Activated naive CD4-positive, alpha-beta T cell treated with anti-CD3 and anti-CD28 coated beads, Interleukin-2, amount 50 U/mL, for 72 hours (primary cell): ENCODE results near the gene M1AP. TPM values are rescaled to one million over a fixed set of nuclear protein-coding genes. Genes with fewer than 3 reads are reported as not detected.

Experiments used
- ATAC-seq, 2 donors: fragments of 150-1000 bp; cut with Tn5 transposase; 2 replicates each; pipeline ENCODE4 v1.10.0; 2021; ENCODE audit warnings: mild to moderate bottlenecking in 2 of 2, moderate library complexity in 2 of 2
- DNase-seq, 2 donors: peaks; one replicate each; pipeline ENCODE4 v3.0.0; 2021 to 2022; ENCODE audit warnings: low spot score in 2 of 2
- H3K27ac Mint-ChIP-seq, 2 donors: one replicate each; pipeline ENCODE4 v1.8.0; 2022; ENCODE audit warnings: mild to moderate bottlenecking in 2 of 2, mixed read lengths in 2 of 2
- H3K36me3 Mint-ChIP-seq, 2 donors: one replicate each; pipeline ENCODE4 v1.8.0; 2022; ENCODE audit warnings: mixed read lengths in 2 of 2
- H3K9me3 Mint-ChIP-seq, 2 donors: one replicate each; pipeline ENCODE4 v1.8.0; 2022; ENCODE audit warnings: mixed read lengths in 2 of 2
- total RNA-seq, 2 donors: library from RNA; stranded (reverse); gene quantifications; one replicate each; pipeline ENCODE4 v1.2.3, GENCODE V29; 2022

M1AP gene
- total RNA-seq, 2 donors from 2014 or later: not detected

DNA sequence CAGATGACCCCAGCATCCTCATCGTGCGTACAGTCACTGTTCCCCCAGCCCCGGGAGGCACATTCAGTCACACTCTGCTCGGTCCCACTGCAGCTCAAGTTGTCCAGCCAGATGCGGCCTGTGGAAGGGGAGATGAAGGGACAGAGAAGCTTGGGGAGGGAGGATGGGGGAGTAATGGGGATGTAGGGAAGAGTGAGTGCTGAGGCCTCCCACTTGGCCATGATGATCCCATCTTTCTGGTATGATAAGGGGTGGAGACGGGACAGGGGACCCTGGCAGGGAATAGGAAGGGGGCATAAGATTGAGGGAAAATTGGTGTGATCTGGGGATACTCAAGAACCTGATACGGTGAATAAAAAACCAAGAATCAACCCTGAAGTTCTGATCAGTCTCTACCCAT is 97.9 kb downstream of the M1AP start:
- Mint-ChIP-seq H3K36me3 (peaks cover 0 to 12% of the 10 kb centered on the region in 2 donors), H3K9me3 (no peaks in the 10 kb centered on the region), H3K27ac (no peak overlapping the region)
- ATAC-seq (no peak), DNase-seq (no peak)

DNA sequence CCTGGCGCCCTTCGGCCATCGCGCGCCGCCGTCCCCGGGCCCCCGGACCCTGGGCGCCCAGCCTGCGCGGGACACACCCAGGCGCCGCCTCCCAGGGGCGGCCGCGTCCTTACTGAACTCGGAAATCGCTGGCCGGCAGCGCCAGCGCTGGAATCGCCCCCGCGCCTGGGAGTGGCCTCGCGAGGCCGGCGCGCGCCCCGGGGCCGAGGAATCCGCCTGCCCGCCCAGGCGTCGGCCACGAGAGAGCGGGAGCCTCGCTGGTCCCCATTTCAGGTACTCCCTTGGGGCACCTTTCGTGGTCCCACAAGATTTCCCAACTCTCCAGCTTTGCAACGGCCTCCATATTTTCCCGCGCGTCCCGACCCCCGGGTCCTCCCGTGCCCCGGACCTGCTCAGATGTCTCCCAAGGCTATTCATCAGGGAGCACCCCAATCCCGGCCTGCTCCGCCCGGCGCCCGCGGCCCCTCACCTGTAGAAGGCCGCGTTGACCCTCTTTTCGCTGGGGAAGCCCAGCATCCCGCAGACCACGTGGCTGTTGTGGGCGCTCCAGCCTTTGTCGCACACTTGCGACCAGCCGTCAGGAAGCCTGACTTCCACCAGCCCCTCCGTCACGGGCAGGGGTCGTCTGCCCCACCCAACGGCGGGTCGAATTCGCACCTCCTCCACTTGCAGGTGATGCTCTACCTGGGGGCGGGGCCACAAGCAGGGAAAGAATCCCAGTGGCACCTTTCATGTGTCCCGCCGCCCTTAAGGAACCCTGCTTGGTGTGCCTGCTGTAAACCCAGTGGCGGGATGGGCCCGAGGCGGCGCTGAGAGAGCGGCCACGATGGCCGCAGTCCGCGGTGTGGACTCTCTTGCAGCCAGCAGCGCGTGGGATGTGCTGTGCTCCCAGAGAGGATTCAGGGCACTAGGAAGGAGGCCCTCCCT is 99.0 kb downstream of the M1AP start:
- Mint-ChIP-seq H3K27ac (no peak overlapping the region), H3K9me3 (no peaks in the 10 kb centered on the region), H3K36me3 (peaks cover 0 to 12% of the 10 kb centered on the region in 2 donors)
- ATAC-seq (peak; percentile 70 to 74), DNase-seq (peak; percentile 45 to 54)

GRCh38 chr2:74548285-74548899 is 99.7 kb downstream of the M1AP start:
- no peak overlapping the region for H3K27ac Mint-ChIP-seq
- H3K9me3 Mint-ChIP-seq: no peaks in the 10 kb centered on the region
- H3K36me3 Mint-ChIP-seq: peaks cover 0 to 12% of the 10 kb centered on the region in 2 donors
- peak in 1 of 2 donors; percentile 55 for DNase-seq
- ATAC-seq: no peak

DNA sequence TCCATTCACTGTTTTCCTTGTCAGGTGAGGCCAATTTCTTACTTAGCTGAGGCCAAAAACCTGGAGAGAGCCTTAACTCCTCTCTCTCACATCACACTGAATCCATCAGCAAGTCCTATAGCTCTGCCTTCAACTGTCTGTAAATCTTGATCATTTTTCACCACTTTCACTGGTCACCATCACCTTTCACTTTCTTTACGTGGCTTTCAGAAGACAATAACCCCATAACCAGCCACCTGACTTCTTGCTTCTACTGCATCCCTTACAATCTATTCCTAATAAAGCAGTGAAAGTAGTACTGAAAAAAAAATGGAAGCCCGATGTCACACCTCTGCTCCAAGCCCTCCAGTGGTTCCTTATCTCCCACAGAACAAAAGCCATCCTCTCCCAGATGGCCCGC is 102.1 kb downstream of the M1AP start:
- peak in 1 of 2 donors; percentile 33 for DNase-seq
- no peaks in the 10 kb centered on the region for H3K9me3 Mint-ChIP-seq
- peaks cover 0 to 12% of the 10 kb centered on the region in 2 donors for H3K36me3 Mint-ChIP-seq
- no peak overlapping the region for H3K27ac Mint-ChIP-seq
- ATAC-seq: no peak

DNA sequence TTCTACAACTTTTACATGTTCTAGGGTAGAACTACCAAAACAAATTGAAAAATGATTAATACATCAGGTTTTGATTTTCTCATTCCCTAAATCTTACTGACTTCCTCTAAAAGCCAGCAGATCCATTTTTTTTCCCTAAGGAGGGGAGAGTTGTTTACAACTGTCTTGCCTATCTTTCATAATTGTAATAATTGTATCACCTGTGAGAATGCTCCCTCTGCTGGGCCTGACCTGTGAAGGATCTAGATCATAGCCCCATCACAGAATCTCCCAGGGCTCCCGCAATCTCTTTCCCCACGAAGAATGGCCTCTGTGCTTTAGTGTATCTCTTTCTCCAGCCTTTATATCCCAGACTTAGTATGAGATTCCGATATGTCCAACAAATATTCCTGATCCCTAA is 103.5 kb downstream of the M1AP start:
- ATAC-seq (no peak), DNase-seq (no peak)
- no peaks in the 10 kb centered on the region for H3K9me3 Mint-ChIP-seq
- H3K27ac Mint-ChIP-seq: no peak overlapping the region
- peaks cover 0 to 9% of the 10 kb centered on the region in 2 donors for H3K36me3 Mint-ChIP-seq

GRCh38 chr2:74542978-74543377 is 105.2 kb downstream of the M1AP start:
- DNase-seq (no peak), ATAC-seq (no peak)
- Mint-ChIP-seq H3K9me3 (no peaks in the 10 kb centered on the region), H3K36me3 (peaks cover 0 to 1% of the 10 kb centered on the region in 2 donors), H3K27ac (peak overlapping the region in 1 of 2 donors; percentile 23)

GRCh38 chr2:74540291-74540690 is 107.8 kb downstream of the M1AP start:
- H3K27ac Mint-ChIP-seq: no peak overlapping the region
- no peaks in the 10 kb centered on the region for H3K9me3 Mint-ChIP-seq
- no peaks in the 10 kb centered on the region for H3K36me3 Mint-ChIP-seq
- no peak for DNase-seq
- no peak for ATAC-seq

DNA sequence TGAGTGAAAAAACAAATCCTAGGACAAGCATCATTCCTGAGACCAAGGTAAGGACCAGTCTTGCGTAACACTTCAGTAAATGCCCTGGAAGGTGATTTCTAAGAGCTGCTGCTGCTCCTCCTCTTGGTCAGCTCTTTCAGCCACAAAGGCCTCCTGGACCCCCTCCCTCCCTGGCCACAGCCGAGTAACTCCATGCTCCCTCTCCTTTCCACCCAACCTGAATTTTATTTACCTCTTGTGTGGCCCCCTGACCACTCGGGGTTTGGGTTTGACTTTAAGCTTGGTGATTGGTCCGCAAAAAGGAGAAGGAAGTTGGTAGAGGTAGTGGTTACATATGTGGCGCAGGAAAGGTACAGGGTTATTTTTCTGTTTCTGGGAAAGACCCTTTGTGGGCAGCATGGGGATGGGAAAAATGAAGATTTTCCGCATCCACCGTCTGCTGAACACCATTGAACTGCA is 109.2 kb downstream of the M1AP start:
- Mint-ChIP-seq H3K27ac (no peak overlapping the region), H3K9me3 (no peaks in the 10 kb centered on the region), H3K36me3 (no peaks in the 10 kb centered on the region)
- DNase-seq (no peak), ATAC-seq (no peak)

DNA sequence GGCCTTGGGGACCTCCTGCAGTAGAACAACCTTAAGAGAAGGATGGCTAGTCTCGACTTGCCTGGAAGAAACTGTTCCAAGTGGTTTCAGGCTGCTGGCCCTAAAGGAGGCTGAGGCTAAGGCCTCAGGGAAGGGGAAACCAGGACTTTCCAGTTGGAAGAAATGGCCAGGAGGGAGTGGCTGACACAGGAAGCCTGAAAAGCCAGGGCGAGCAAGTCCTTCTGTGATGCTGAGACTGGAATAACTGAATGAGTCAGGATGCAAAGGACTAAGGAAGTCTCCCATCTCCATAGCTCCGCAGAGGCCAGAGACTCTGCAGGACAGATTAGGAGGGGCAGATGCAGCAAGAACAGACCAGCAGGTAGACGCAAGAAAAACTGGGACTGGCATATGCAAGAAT is 111.0 kb downstream of the M1AP start:
- DNase-seq (no peak), ATAC-seq (no peak)
- Mint-ChIP-seq H3K9me3 (no peaks in the 10 kb centered on the region), H3K27ac (no peak overlapping the region), H3K36me3 (peaks cover 0 to 6% of the 10 kb centered on the region in 2 donors)

DNA sequence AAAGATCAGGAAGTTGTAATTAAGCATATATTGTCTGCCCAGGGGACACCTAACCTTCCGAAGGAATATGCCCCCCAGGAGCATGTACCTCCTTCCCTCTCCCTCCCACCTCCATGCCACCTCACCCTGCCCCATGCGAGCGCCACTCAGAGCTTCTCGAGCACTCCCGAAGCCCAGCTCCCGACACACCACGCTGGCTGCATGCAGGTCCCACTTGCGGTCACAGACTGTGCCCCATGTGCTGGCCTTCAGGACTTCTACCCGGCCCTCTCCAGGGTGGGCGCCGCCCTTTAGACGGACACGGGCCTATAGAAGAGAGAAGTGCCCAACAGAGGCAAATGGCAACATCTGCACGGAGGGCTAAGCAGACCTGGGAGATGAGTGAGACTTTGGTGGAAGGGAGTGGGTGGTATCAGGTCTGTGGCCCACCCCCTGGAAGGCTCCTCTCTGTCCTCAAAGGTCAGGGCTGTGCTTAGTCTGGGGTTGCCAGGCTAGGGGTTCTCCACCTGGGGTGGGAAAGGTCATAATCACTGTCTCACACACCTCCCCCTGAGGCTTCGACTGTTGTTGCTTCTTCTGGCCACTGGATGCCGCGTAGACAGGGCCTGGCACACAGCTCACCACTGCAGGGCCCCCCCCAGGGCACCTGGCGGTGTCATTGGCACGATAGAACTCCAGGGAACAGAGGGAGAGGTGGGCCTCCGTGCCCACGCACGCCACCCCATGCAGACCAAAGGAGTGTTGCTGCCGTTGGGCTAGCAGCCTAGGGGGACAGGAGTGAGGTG is 111.8 kb downstream of the M1AP start:
- Mint-ChIP-seq H3K9me3 (no peaks in the 10 kb centered on the region), H3K36me3 (peaks cover 0 to 10% of the 10 kb centered on the region in 2 donors), H3K27ac (no peak overlapping the region)
- no peak for DNase-seq
- peak in 1 of 2 donors; percentile 19 for ATAC-seq

- DNase-seq: no peak
- Mint-ChIP-seq H3K9me3 (no peaks in the 10 kb centered on the region), H3K27ac (peak overlapping the region in 1 of 2 donors; percentile 31), H3K36me3 (peaks cover 6 to 14% of the 10 kb centered on the region in 2 donors)
- ATAC-seq: no peak
Observed at GRCh38 chr2:74535440-74535965, 112.6 kb downstream of the M1AP start.

DNA sequence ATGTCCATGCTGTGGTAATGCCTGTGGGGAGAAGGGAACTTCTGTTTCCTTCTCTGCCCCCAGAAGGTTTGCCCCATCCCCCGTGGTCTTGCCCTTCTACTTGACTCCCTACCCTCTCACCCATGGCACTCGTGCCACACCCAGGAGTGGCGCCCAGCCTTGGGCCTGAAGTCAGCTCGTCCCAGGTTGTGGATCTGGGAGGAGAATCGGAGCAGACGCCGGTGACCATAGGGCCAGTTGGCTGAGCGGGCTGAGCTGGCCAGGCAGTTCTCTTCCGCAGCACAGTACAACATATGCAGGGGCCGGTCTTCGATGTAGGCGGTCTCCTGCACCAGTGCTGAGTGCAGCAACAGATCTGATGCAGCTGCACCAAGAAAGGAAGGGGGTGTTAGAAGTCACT is 113.7 kb downstream of the M1AP start:
- H3K36me3 Mint-ChIP-seq: peaks cover 8 to 20% of the 10 kb centered on the region in 2 donors
- H3K27ac Mint-ChIP-seq: peak overlapping the region in 1 of 2 donors; percentile 30
- ATAC-seq: no peak
- no peak for DNase-seq
- H3K9me3 Mint-ChIP-seq: no peaks in the 10 kb centered on the region

GRCh38 chr2:74533464-74533863 is 114.7 kb downstream of the M1AP start:
- peaks cover 17 to 30% of the 10 kb centered on the region in 2 donors for H3K36me3 Mint-ChIP-seq
- no peak for ATAC-seq
- peak overlapping the region in 1 of 2 donors; percentile 11 for H3K27ac Mint-ChIP-seq
- no peaks in the 10 kb centered on the region for H3K9me3 Mint-ChIP-seq
- no peak for DNase-seq

GRCh38 chr2:74532222-74532621 is 115.9 kb downstream of the M1AP start:
- Mint-ChIP-seq H3K27ac (peak overlapping the region in 1 of 2 donors; percentile 98), H3K36me3 (peaks cover 30 to 39% of the 10 kb centered on the region in 2 donors), H3K9me3 (no peaks in the 10 kb centered on the region)
- DNase-seq (no peak), ATAC-seq (no peak)

GRCh38 chr2:74531666-74532065 is 116.5 kb downstream of the M1AP start:
- Mint-ChIP-seq H3K27ac (peak overlapping the region; percentile 34 to 98), H3K9me3 (no peaks in the 10 kb centered on the region), H3K36me3 (peaks cover 35 to 42% of the 10 kb centered on the region in 2 donors)
- ATAC-seq (no peak), DNase-seq (no peak)
